GM19372 (cell line): ENCODE measurements around the gene ANAPC10.
"Not testable (repeated sequence)": the region's sequence is repeated elsewhere in the genome, so short reads cannot be mapped to it uniquely, and the experiment has no call there.

Source experiments
- ATAC-seq: cut with Tn5 transposase; IDR thresholded peaks from one replicate; pipeline ENCODE4 v1.9.1; 2021; ENCODE audit warnings: mild to moderate bottlenecking, low read depth, moderate library complexity; ENCODE audit not compliant: unreplicated experiment

The ANAPC10 gene

GRCh38 chr4:145097821-145098674, at the start of gene ANAPC10, which contains the start of gene ABCE1:
ANAPC10 (minus strand) TSS chr4:145098196; CDS start chr4:145096099, 2,097 bp downstream.
ABCE1 (plus strand) TSS chr4:145098311; CDS start chr4:145104413, 6,102 bp downstream.
- ATAC-seq = peak; percentile 78

- ATAC-seq = not testable (repeated sequence)
These were observed 38.2 kb upstream of the ANAPC10 start for GRCh38 chr4:145136219-145136618.

GRCh38 chr4:145132511-145133098, 34.6 kb upstream of the ANAPC10 start:
- ATAC-seq = peak; percentile 68

GRCh38 chr4:145131848-145132247, 33.9 kb upstream of the ANAPC10 start:
- no peak for ATAC-seq

GRCh38 chr4:145130788-145131399, 32.9 kb upstream of the ANAPC10 start:
- no peak for ATAC-seq

- ATAC-seq = no peak
These were observed 32.1 kb upstream of the ANAPC10 start for GRCh38 chr4:145130130-145130529.

- ATAC-seq = no peak
These were observed 27.4 kb upstream of the ANAPC10 start for GRCh38 chr4:145125396-145125795.

- no peak for ATAC-seq
These were observed 10.1 kb upstream of the ANAPC10 start for GRCh38 chr4:145108128-145108527.

- ATAC-seq = no peak
These were observed 9.1 kb upstream of the ANAPC10 start for GRCh38 chr4:145107126-145107525.

GRCh38 chr4:145103496-145103895, 5.5 kb upstream of the ANAPC10 start:
- ATAC-seq = no peak

- ATAC-seq = no peak
These were observed 4.6 kb upstream of the ANAPC10 start for GRCh38 chr4:145102619-145103018.

GRCh38 chr4:145101091-145101490, 3.1 kb upstream of the ANAPC10 start:
- ATAC-seq = no peak

GRCh38 chr4:145099653-145100052, 1.7 kb upstream of the ANAPC10 start:
- no peak for ATAC-seq

GRCh38 chr4:145098675-145099037, 660 bp upstream of the ANAPC10 start:
- ATAC-seq = peak; percentile 1

GRCh38 chr4:145097331-145097820, 620 bp downstream of the ANAPC10 start:
- peak; percentile 2 for ATAC-seq

GRCh38 chr4:145093638-145094037, 4.4 kb downstream of the ANAPC10 start:
- ATAC-seq = no peak

GRCh38 chr4:145090380-145090779, 7.6 kb downstream of the ANAPC10 start:
- no peak for ATAC-seq

GRCh38 chr4:145083891-145084605, 13.9 kb downstream of the ANAPC10 start:
- ATAC-seq = no peak

GRCh38 chr4:145081756-145082155, 16.2 kb downstream of the ANAPC10 start:
- ATAC-seq = no peak

GRCh38 chr4:145076469-145076855, 21.5 kb downstream of the ANAPC10 start:
- no peak for ATAC-seq
